Measurements from ENCODE around the gene REPIN1. TPM values are rescaled to one million over a fixed set of nuclear protein-coding genes. Genes with fewer than 3 reads are reported as not detected.

REPIN1 gene
- total RNA-seq (ENCODE audit: low replicate concordance): 142 and 154 TPM in 2 replicates
- long read RNA-seq, transcript REPIN1-202 (1 exons, 2,876 nt): major isoform, 7 of 7 reads
- long read RNA-seq, partial matches to known transcripts: 0 of 7 reads
- long read RNA-seq, other reads (novel, unspliced or antisense): 0 of 7 reads

DNA sequence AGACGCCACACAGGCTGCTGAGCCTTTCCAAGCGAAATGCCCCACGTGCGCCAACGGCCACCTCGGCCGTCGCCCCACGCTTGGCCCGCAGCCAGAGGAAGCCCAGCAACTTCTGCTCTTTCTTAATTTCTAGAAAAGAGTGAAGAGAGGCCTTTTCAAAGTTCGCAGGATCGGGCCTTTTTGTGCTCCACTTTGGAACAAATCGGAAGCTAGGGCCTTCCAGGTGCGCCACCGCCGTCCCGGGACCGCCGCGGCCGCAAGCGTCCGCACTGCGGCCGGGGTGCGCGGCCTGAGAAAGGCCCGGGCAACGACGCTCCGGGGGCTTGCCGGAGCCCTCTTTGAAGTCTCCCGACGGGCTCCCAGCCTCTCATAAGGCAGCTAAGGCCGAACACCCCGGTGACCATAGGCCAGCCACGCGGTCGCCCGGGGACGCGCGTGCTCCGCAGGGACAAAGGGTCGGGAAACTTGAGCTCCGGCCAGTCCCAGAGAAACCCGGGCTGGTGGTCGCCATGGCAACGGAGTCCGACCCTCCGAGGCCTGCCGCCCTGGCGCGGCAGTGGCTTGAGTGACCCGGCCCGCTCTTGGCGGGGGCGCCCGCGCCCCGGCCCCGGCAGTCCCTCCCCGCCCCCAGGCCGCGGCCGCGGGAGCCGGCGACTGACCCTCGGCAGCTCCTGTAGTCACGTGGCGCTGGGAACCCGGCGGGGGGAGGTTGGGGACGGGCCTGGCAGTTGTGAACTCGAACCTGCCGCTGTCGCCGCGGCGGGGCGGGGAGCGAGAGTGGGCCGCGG lies at the start of gene REPIN1:
REPIN1 (plus strand) TSS at position 727 of the 788 bp plus-strand sequence. CDS start 890 bp downstream, outside the sequence.
- H3K9me3 Mint-ChIP-seq: no peaks in the 10 kb centered on the region
- peaks cover 10% of the 10 kb centered on the region for H3K36me3 Mint-ChIP-seq
- TF ChIP-seq CTCF (conservative IDR thresholded peaks at IDR 0.05): no peak
- peaks cover 34% of the 10 kb centered on the region for H3K4me1 Mint-ChIP-seq (ENCODE audit: unreplicated experiment)
- peak; percentile 93 for DNase-seq (ENCODE audit: extremely low spot score, unreplicated experiment)
- peak within 1 kb of the TSS; percentile 98 for H3K27ac Mint-ChIP-seq
- H3K27me3 Mint-ChIP-seq: no peaks in the 10 kb centered on the region
- peak within 1 kb of the TSS; percentile 97 for H3K4me3 Mint-ChIP-seq

DNA sequence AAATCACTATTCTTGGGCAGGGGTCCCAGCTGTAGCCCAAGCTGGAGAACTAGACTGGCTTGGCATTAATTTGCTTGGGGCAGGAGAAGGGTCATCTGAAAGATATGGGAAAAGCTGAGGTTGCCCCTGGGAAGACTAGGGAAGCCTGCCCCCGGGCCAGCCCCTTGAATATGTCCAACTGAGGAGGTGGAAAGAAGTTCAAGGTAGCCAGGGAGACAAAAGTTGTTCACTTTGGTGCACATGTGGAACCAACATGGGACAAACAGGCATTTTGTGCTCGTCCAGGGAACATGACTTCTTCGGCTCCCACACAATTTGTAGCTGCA lies 46.9 kb upstream of the REPIN1 start:
- TF ChIP-seq CTCF (conservative IDR thresholded peaks at IDR 0.05): no peak
- H3K4me3 Mint-ChIP-seq: peak overlapping the region; percentile 89
- H3K36me3 Mint-ChIP-seq: peaks cover 8% of the 10 kb centered on the region
- H3K27me3 Mint-ChIP-seq: no peaks in the 10 kb centered on the region
- peak overlapping the region; percentile 91 for H3K27ac Mint-ChIP-seq
- no peak for DNase-seq (ENCODE audit: extremely low spot score, unreplicated experiment)
- no peaks in the 10 kb centered on the region for H3K9me3 Mint-ChIP-seq
- H3K4me1 Mint-ChIP-seq (ENCODE audit: unreplicated experiment): peaks cover 25% of the 10 kb centered on the region

DNA sequence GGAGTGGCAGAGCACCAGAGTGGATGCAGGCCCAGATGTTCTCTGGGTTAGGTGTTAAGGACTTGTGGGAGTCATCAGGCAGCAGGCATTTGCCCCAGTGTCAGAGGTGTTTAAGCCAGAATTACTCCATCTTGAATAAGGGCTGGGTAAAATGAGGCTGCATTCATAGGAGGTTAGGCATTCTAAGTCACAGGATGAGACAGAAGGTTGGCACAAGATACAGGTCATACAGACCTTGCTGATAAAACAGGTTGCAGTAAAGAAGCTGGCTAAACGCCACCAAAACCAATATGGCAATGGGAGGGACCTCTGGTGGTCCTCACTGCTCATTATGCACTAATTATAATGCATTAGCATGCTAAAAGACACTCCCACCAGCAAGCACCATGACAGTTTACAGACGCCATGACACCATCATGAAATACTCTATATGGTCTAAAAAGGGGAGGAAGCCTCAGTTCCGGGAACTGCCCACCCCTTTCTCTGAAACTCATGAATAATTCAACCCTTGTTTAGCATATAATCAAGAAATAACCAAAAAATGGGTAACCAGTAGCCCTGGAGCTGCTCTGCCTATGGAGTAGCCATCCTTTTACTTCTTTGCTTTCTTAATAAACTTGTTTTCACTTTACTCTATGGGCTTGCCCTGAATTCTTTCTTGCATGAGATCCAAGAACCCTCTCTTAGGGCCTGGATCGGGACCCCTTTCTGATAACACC lies 46.3 kb upstream of the REPIN1 start:
- H3K4me3 Mint-ChIP-seq: peak overlapping the region; percentile 89
- TF ChIP-seq CTCF (conservative IDR thresholded peaks at IDR 0.05): no peak
- peaks cover 12% of the 10 kb centered on the region for H3K36me3 Mint-ChIP-seq
- no peaks in the 10 kb centered on the region for H3K27me3 Mint-ChIP-seq
- peaks cover 25% of the 10 kb centered on the region for H3K4me1 Mint-ChIP-seq (ENCODE audit: unreplicated experiment)
- no peaks in the 10 kb centered on the region for H3K9me3 Mint-ChIP-seq
- peak overlapping the region; percentile 91 for H3K27ac Mint-ChIP-seq
- no peak for DNase-seq (ENCODE audit: extremely low spot score, unreplicated experiment)

DNA sequence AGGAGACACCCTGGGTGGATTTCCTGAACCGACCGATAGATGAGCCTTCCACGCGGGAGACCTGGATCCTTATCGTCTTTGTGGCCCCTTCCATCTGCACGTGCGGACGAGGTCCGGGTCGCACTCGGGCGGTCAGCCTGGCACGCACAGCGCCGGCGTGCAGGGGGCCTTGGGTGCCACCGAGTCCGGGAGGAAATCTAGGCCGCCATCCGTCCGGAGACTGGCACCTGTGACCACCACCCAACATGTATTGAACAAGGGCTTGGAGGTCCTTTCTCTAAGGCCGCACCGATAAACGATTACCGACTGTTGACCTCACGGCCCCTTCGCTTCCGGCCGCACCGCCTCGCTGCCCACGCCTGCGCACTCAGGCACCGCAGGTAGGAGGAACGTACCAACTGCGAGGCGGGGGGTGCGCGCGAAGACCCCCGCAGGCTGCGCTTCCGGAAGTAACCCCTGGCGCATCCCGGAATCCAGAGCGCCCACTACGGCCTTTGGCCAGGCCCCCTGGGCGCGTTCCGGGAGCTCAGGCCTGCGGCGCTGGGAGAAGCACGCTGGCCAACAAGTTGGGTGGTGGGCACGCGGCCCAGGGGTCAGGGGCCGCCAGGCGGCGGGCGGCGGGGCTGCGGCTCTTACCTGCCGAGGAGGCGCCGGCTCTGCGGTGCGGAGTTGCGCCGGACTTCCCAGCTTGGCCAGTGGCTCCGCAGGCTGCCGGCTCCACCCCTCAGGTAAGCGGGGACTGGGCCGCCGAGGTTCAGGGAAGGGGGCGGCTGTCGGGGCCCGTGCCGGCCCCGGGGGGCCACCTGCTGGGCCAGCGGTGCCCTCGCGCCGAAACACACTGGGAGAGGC lies 45.6 kb upstream of the REPIN1 start, which contains the start of the genes ACTR3C and LRRC61:
ACTR3C (minus strand) TSS at position 713 of the 849 bp plus-strand sequence. CDS start 28,249 bp downstream, outside the sequence.
LRRC61 (plus strand) TSS at position 523 of the 849 bp plus-strand sequence. CDS start 13,507 bp downstream, outside the sequence.
- H3K4me1 Mint-ChIP-seq (ENCODE audit: unreplicated experiment): peaks cover 25% of the 10 kb centered on the region
- H3K27me3 Mint-ChIP-seq: no peaks in the 10 kb centered on the region
- peak; percentile 73 for DNase-seq (ENCODE audit: extremely low spot score, unreplicated experiment)
- no peaks in the 10 kb centered on the region for H3K9me3 Mint-ChIP-seq
- H3K27ac Mint-ChIP-seq: peak within 1 kb of the TSS; percentile 96
- peaks cover 12% of the 10 kb centered on the region for H3K36me3 Mint-ChIP-seq
- peak; percentile 45 for TF ChIP-seq CTCF (conservative IDR thresholded peaks at IDR 0.05)
- peak within 1 kb of the TSS; percentile 97 for H3K4me3 Mint-ChIP-seq
